Measurements from ENCODE around the gene POLL.

DNA sequence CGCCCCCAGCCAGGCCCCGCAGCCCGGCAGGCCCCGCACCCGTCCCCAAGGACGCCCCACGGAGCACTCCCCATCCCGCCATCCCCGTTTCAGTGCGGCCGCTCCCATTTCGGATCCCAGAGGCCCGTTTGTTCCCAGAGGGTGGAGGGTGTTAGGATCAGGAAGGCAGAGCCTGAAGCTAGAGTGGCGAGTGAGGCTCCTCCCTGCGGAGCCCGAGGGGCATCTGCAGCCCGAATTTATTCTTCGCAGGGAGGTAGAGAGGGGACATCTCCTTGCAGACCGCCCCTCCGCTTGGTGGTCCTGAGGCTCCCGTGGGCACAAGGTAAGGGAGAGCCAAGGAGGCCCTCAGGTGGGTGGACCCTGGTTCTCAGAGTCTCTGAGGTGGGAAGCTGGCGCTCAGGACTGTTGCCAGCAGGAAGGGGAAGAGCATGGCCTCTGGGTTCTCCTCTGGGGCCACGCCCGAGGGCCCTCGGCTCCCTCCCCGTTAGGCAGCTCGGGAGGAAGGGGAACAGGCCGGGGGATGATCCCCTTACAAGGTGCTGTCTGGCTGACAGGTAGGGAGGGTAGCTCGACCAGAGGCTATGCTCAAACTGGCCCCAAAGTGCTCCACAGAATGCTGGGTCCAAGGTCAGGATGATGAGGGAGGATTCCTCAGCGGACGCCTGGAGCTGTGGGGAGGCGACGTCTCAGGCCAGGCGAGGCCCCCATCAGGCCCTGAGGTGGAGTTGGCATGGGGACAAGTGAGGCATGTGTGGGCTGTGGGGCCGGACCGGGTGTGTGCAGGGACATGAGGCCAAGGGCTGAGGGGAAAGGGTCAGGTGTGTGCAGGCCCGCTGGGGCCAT is 17.4 kb downstream of the POLL start:
- TF ChIP-seq, protein P1, sequence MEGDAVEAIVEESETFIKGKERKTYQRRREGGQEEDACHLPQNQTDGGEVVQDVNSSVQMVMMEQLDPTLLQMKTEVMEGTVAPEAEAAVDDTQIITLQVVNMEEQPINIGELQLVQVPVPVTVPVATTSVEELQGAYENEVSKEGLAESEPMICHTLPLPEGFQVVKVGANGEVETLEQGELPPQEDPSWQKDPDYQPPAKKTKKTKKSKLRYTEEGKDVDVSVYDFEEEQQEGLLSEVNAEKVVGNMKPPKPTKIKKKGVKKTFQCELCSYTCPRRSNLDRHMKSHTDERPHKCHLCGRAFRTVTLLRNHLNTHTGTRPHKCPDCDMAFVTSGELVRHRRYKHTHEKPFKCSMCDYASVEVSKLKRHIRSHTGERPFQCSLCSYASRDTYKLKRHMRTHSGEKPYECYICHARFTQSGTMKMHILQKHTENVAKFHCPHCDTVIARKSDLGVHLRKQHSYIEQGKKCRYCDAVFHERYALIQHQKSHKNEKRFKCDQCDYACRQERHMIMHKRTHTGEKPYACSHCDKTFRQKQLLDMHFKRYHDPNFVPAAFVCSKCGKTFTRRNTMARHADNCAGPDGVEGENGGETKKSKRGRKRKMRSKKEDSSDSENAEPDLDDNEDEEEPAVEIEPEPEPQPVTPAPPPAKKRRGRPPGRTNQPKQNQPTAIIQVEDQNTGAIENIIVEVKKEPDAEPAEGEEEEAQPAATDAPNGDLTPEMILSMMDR (conservative IDR thresholded peaks at IDR 0.05; ENCODE audit: low read depth in 2 of 2), result no peak
- TF ChIP-seq ZNF114 (CRISPR knock-in tag; IDR thresholded peaks at IDR 0.05) (no peak), JUNB (IDR thresholded peaks at IDR 0.05; ENCODE audit: unreplicated experiment) (no peak), EZH2 (IDR thresholded peaks at IDR 0.05; ENCODE audit: low read depth, unreplicated experiment) (no peak)
- TF ChIP-seq, protein P2, sequence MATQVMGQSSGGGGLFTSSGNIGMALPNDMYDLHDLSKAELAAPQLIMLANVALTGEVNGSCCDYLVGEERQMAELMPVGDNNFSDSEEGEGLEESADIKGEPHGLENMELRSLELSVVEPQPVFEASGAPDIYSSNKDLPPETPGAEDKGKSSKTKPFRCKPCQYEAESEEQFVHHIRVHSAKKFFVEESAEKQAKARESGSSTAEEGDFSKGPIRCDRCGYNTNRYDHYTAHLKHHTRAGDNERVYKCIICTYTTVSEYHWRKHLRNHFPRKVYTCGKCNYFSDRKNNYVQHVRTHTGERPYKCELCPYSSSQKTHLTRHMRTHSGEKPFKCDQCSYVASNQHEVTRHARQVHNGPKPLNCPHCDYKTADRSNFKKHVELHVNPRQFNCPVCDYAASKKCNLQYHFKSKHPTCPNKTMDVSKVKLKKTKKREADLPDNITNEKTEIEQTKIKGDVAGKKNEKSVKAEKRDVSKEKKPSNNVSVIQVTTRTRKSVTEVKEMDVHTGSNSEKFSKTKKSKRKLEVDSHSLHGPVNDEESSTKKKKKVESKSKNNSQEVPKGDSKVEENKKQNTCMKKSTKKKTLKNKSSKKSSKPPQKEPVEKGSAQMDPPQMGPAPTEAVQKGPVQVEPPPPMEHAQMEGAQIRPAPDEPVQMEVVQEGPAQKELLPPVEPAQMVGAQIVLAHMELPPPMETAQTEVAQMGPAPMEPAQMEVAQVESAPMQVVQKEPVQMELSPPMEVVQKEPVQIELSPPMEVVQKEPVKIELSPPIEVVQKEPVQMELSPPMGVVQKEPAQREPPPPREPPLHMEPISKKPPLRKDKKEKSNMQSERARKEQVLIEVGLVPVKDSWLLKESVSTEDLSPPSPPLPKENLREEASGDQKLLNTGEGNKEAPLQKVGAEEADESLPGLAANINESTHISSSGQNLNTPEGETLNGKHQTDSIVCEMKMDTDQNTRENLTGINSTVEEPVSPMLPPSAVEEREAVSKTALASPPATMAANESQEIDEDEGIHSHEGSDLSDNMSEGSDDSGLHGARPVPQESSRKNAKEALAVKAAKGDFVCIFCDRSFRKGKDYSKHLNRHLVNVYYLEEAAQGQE (IDR thresholded peaks at IDR 0.05; ENCODE audit: unreplicated experiment), result no peak

Data from GM23338 (cell line).